GM12878 (cell line): ENCODE measurements around the gene PADI1. TPM values are rescaled to one million over a fixed set of nuclear protein-coding genes. Genes with fewer than 3 reads are reported as not detected.
A peak's percentile ranks its signal among the peaks of the same experiment; 100 is the strongest.

Experiments used
- ATAC-seq: fragments of 200-7000 bp; cut with Tn5 transposase; 3 replicates; pipeline ENCODE4 v1.9.1; 2020; ENCODE audit warnings: mild to moderate bottlenecking, moderate library complexity
- BruUV-seq: library from RNA; stranded (reverse); fragments of 400-500 nt; replicated peaks from 2 replicates; lab custom pipeline; 2021; lab: Mats Ljungman, UMichigan
- CTCF ChIA-PET: fragments of 300-600 bp; sonication (Branson Sonifier 250); formaldehyde crosslinking; extraction: SDS; loops from one replicate; lab custom pipeline; 2021; ENCODE audit warnings: inconsistent platforms; lab: Yijun Ruan, JAX
- POLR2A ChIA-PET: fragments of 350-600 bp; formaldehyde crosslinking; extraction: SDS; loops from one replicate; lab custom pipeline; 2021; ENCODE audit warnings: inconsistent platforms; lab: Charles Lee
- RAD21 ChIA-PET: fragments of 300-600 bp; sonication (Branson Sonifier 250); formaldehyde crosslinking; loops from one replicate; lab custom pipeline; 2023; ENCODE audit warnings: antibody characterized with exemption; ENCODE audit not compliant: unreplicated experiment; lab: Charles Lee
- SMC1A ChIA-PET: fragments of 300-600 bp; sonication (Branson Sonifier 250); formaldehyde crosslinking; loops from one replicate; lab custom pipeline; 2023; ENCODE audit not compliant: unreplicated experiment, uncharacterized antibody; lab: Charles Lee
- DNase-seq: peaks from one replicate; pipeline ENCODE4 v3.0.0-alpha.2; 2011; ENCODE audit warnings: low read depth, low spot score
- FAIRE-seq: peaks from 3 replicates; lab custom pipeline; 2011; peaks lifted over from hg19 to GRCh38; lab: Jason Lieb, UNC
- H2AFZ ChIP-seq: 2 replicates; pipeline ENCODE4 v1.6.0; 2011; ENCODE audit warnings: low read depth, low read length, control low read depth; ENCODE audit not compliant: control insufficient read depth
- H3K27ac ChIP-seq: 2 replicates; pipeline ENCODE4 v1.5.1; 2011; ENCODE audit warnings: control low read depth; ENCODE audit not compliant: control insufficient read depth, insufficient read depth
- H3K27me3 ChIP-seq, 2 experiments: replicated peaks in 1 of 2; 2 replicates each; pipeline versions ENCODE4 v1.6.0 to v1.6.1; 2011; ENCODE audit warnings: low read length in 1 of 2; ENCODE audit not compliant: control insufficient read depth in 2 of 2, insufficient read depth in 2 of 2
- H3K36me3 ChIP-seq, 2 experiments: 2 replicates each; pipeline ENCODE4 v1.5.1; 2011; ENCODE audit warnings: low read length in 1 of 2; ENCODE audit not compliant: control insufficient read depth in 2 of 2, insufficient read depth in 2 of 2
- H3K4me1 ChIP-seq: 2 replicates; pipeline ENCODE4 v1.6.1; 2011; ENCODE audit warnings: mild to moderate bottlenecking, low read length, moderate library complexity, mixed read lengths; ENCODE audit not compliant: control insufficient read depth, insufficient read depth
- H3K4me2 ChIP-seq: 2 replicates; pipeline ENCODE4 v1.6.0; 2011; ENCODE audit warnings: control low read depth; ENCODE audit not compliant: control insufficient read depth, insufficient read depth
- H3K4me3 ChIP-seq: fragments of 200-600 bp; sonication (generic); 2 replicates; pipeline ENCODE4 v1.5.1; 2016
- H3K79me2 ChIP-seq: 2 replicates; pipeline ENCODE4 v1.6.0; 2011; ENCODE audit warnings: low read length; ENCODE audit not compliant: control insufficient read depth, insufficient read depth
- H3K9ac ChIP-seq: 2 replicates; pipeline ENCODE4 v1.8.0; 2011; ENCODE audit warnings: low read length, control low read depth, mixed read lengths; ENCODE audit not compliant: control insufficient read depth, insufficient read depth
- H3K9me3 ChIP-seq: replicated peaks from 3 replicates; pipeline ENCODE4 v1.5.1; 2011; ENCODE audit warnings: mild to moderate bottlenecking, low read length; ENCODE audit not compliant: control insufficient read depth, insufficient read depth
- H4K20me1 ChIP-seq: 2 replicates; pipeline ENCODE4 v1.6.0; 2011; ENCODE audit not compliant: control insufficient read depth, insufficient read depth
- CEBPZ ChIP-seq: fragments of 150-350 bp; IDR thresholded peaks from 2 replicates; pipeline ENCODE4 v1.6.1; 2016; ENCODE audit warnings: low read depth, low read length
- HSF1 ChIP-seq: fragments of 150-350 bp; IDR thresholded peaks from 2 replicates; pipeline ENCODE4 v1.6.1; 2014; ENCODE audit warnings: mild to moderate bottlenecking, low read depth, low read length
- NFXL1 ChIP-seq: fragments of 450-650 bp; IDR thresholded peaks from 2 replicates; pipeline ENCODE4 v1.6.1; 2017; ENCODE audit warnings: antibody characterized with exemption, mild to moderate bottlenecking, borderline replicate concordance
- NFYA ChIP-seq: IDR thresholded peaks from 2 replicates; pipeline ENCODE4 v1.6.1; 2011; ENCODE audit warnings: low read depth, mild to moderate bottlenecking, low read length, improper control_type of control experiment, borderline replicate concordance
- RAD21 ChIP-seq: IDR thresholded peaks from 2 replicates; pipeline ENCODE4 v1.6.1; 2011; ENCODE audit warnings: mild to moderate bottlenecking, low read depth, low read length, moderate library complexity; ENCODE audit not compliant: insufficient read depth
- RAD51 ChIP-seq: fragments of 450-650 bp; IDR thresholded peaks from 2 replicates; pipeline ENCODE4 v1.6.1; 2016; ENCODE audit warnings: moderate library complexity, mild to moderate bottlenecking, inconsistent platforms
- SPI1 ChIP-seq: IDR thresholded peaks from 2 replicates; pipeline ENCODE4 v1.6.1; 2011; ENCODE audit warnings: low read depth, mild to moderate bottlenecking, low read length, moderate library complexity, borderline replicate concordance; ENCODE audit not compliant: insufficient read depth
- TCF7 ChIP-seq: IDR thresholded peaks from 2 replicates; pipeline ENCODE4 v1.6.1; 2014; ENCODE audit warnings: antibody characterized with exemption, borderline replicate concordance
- USF2 ChIP-seq: IDR thresholded peaks from 2 replicates; pipeline ENCODE4 v1.6.1; 2011; ENCODE audit warnings: low read depth, low read length, improper control_type of control experiment, borderline replicate concordance
- ZNF687 ChIP-seq: fragments of 450-650 bp; IDR thresholded peaks from 2 replicates; pipeline ENCODE4 v1.6.1; 2017; ENCODE audit warnings: mild to moderate bottlenecking, moderate library complexity
- WGBS: methylation state at CpG from one replicate; pipeline ENCODE4 v1.1.6; 2016; ENCODE audit warnings: low lambda C conversion rate; ENCODE audit not compliant: insufficient replicate concordance, insufficient coverage; ENCODE audit errors: missing lambda C conversion rate; 5-methylcytosine and 5-hydroxymethylcytosine counted together
- in situ Hi-C: fragments of 300-500 bp; cut with MboI; formaldehyde crosslinking; loops from 9 replicates; pipeline ENCODE4 v1.14.3; 2018; ENCODE audit warnings: mixed read lengths
- intact Hi-C: fragments of 100-400 bp; cut with micrococcal nuclease; formaldehyde crosslinking; loops from one replicate; pipeline ENCODE4 v1.14.2; 2022; ENCODE audit not compliant: unreplicated experiment
- polyA plus RNA-seq, 11 experiments: library from polyadenylated mRNA; depleted of rRNA in 4 of 11; unstranded in 6 of 11; stranded (reverse) in 5 of 11; fragments of >200 nt; fragmentation: Nextera tagmentation in 4 of 11; fragmentation: Illumina TruSeq in 1 of 11; extraction: Ambion mirVana in 4 of 11; extraction: Trizol in 1 of 11; gene quantifications; 1 replicate in 1 of 11; 2 replicates in 10 of 11; pipeline versions ENCODE4 v1.2.1 to v1.2.3, GENCODE V29; 2011 to 2016; ENCODE audit warnings: inconsistent platforms in 2 of 11, missing spikeins in 2 of 11, low read depth in 1 of 11
- total RNA-seq, 4 experiments: library from RNA; depleted of rRNA in 3 of 4; stranded (reverse); fragments of >200 nt in 3 of 4; fragmentation: Illumina TruSeq in 1 of 4; extraction: Trizol in 1 of 4; gene quantifications; 2 replicates each; pipeline versions ENCODE4 v1.2.1 to v1.2.3, GENCODE V29; 2013 to 2021

Gene PADI1
- total and polyA plus RNA-seq, 10 of the 15 experiments (the other 5 are each of a cell fraction or from before 2014, with no cell fraction given) = 0.05 TPM; not detected in 9

- peak; percentile 93 for ATAC-seq
- Histone ChIP-seq H2AFZ (no peak overlapping the region), H3K27me3 (peaks cover 0 to 2% of the 10 kb centered on the region in 2 experiments; a peak in 1 of 4 replicates), H3K79me2 (no peaks in the 10 kb centered on the region), H4K20me1 (no peaks in the 10 kb centered on the region), H3K27ac (no peak overlapping the region), H3K9ac (no peak overlapping the region), H3K4me2 (no peak overlapping the region), H3K4me1 (no peaks in the 10 kb centered on the region), H3K9me3 (no peaks in the 10 kb centered on the region), H3K36me3 (no peaks in the 10 kb centered on the region), H3K4me3 (no peak overlapping the region)
- 24% methylated on average over 18 of the region's 18 CpGs for WGBS
- FAIRE-seq = peak; percentile 93
- intact Hi-C loops = loop anchor here (1.0 to 10.0 kb wide), 3 partner anchors 98 to 178 kb away; no protein-coding TSS in a partner anchor
- SMC1A ChIA-PET = interaction anchor here (0.6 to 12.3 kb wide), 11 partner anchors 9 to 180 kb away, joined by 3 to 236 read pairs (median 4); partner anchors contain the start of gene PADI2
- in situ Hi-C loops = loop anchor here (5.0 to 10.0 kb wide), 3 partner anchors 110 to 292 kb away; no protein-coding TSS in a partner anchor
- RAD21 ChIA-PET = interaction anchor here (0.6 to 9.5 kb wide), 14 partner anchors 9 to 285 kb away, joined by 3 to 186 read pairs (median 4); partner anchors contain the start of gene PADI2
- DNase-seq = peak; percentile 31
- no TSS peak for BruUV-seq
- POLR2A ChIA-PET = interaction anchor here (1.1 to 2.1 kb wide), 2 partner anchors 95 to 112 kb away, joined by 3 to 5 read pairs; no protein-coding TSS in a partner anchor
- CTCF ChIA-PET = interaction anchor here (0.6 to 12.7 kb wide), 27 partner anchors 9 to 191 kb away, joined by 3 to 315 read pairs (median 4); partner anchors contain the start of gene PADI2
- TF ChIP-seq RAD21 (peak; percentile 95), TCF7 (no peak), NFXL1 (no peak), USF2 (no peak), RAD51 (no peak), SPI1 (no peak), ZNF687 (no peak), NFYA (no peak), CEBPZ (no peak), HSF1 (no peak)
Measured at GRCh38 chr1:17236779-17237560, 32.0 kb downstream of the PADI1 start.
